Right atrium auricular region (tissue), 2 donors: ENCODE results near the gene ERP27. TPM values are rescaled to one million over a fixed set of nuclear protein-coding genes. Genes with fewer than 3 reads are reported as not detected.
A peak's percentile ranks its signal among the peaks of the same experiment; 100 is the strongest.

Experiments
- DNase-seq: peaks from one replicate; pipeline ENCODE4 v3.0.0-alpha.2; 2019; ENCODE audit warnings: low spot score
- H3K27ac ChIP-seq, 2 donors: fragments of 200-600 bp; sonication (generic); 1 replicate in 1 of 2; 2 replicates in 1 of 2; pipeline ENCODE4 v1.5.1; 2016 to 2019
- H3K27me3 ChIP-seq, 2 donors: fragments of 200-600 bp; sonication (generic); one replicate each; pipeline versions ENCODE4 v1.5.1 to v1.6.0; 2017 to 2019
- H3K36me3 ChIP-seq: fragments of 200-600 bp; sonication (generic); one replicate; pipeline ENCODE4 v1.5.1; 2016
- H3K4me1 ChIP-seq, 2 donors: fragments of 200-600 bp; sonication (generic); one replicate each; pipeline versions ENCODE4 v1.5.1 to v1.6.0; 2017 to 2019
- H3K4me3 ChIP-seq, 2 donors: fragments of 200-600 bp; sonication (generic); 1 replicate in 1 of 2; 2 replicates in 1 of 2; pipeline ENCODE4 v1.5.1; 2017 to 2019; ENCODE audit warnings: mild to moderate bottlenecking in 1 of 2, moderate library complexity in 1 of 2
- H3K9me3 ChIP-seq, 2 donors: fragments of 200-600 bp; sonication (generic); one replicate each; pipeline ENCODE4 v1.5.1; 2019
- CTCF ChIP-seq, 2 donors: fragments of 200-600 bp; sonication (generic); IDR thresholded peaks; one replicate each; pipeline ENCODE4 v1.5.1; 2019; ENCODE audit warnings: antibody characterized with exemption in 2 of 2
- total RNA-seq, 2 donors: library from RNA; depleted of rRNA; stranded (reverse); fragments of >200 nt; gene quantifications; one replicate each; pipeline ENCODE4 v1.1.0, GENCODE V29; 2016

Gene ERP27
- total RNA-seq, 2 donors from 2014 or later = 0.31 to 0.70 TPM

- H3K4me1 ChIP-seq = no peaks in the 10 kb centered on the region
- H3K4me3 ChIP-seq = no peak within 1 kb of the TSS
- TF ChIP-seq CTCF (IDR thresholded peaks at IDR 0.05) = no peak
- H3K36me3 ChIP-seq = no peaks in the 10 kb centered on the region
- DNase-seq = no peak
- H3K27me3 ChIP-seq = no peaks in the 10 kb centered on the region
- H3K27ac ChIP-seq = no peak within 1 kb of the TSS
- no peaks in the 10 kb centered on the region for H3K9me3 ChIP-seq
Observed at GRCh38 chr12:14972816-14973215, 34.5 kb upstream of the ERP27 start, which contains the start of gene PDE6H. Gene PDE6H, plus strand, starts transcription at chr12:14973042. Its CDS starts 4,971 bp downstream, at chr12:14978013.

GRCh38 chr12:14970473-14970872, 32.1 kb upstream of the ERP27 start:
- H3K9me3 ChIP-seq = no peaks in the 10 kb centered on the region
- H3K4me3 ChIP-seq = no peak overlapping the region
- no peak overlapping the region for H3K27ac ChIP-seq
- DNase-seq = no peak
- H3K27me3 ChIP-seq = no peaks in the 10 kb centered on the region
- no peaks in the 10 kb centered on the region for H3K36me3 ChIP-seq
- no peak for TF ChIP-seq CTCF (IDR thresholded peaks at IDR 0.05)
- no peaks in the 10 kb centered on the region for H3K4me1 ChIP-seq

GRCh38 chr12:14968478-14968877, 30.1 kb upstream of the ERP27 start:
- H3K9me3 ChIP-seq = no peaks in the 10 kb centered on the region
- no peaks in the 10 kb centered on the region for H3K27me3 ChIP-seq
- DNase-seq = no peak
- TF ChIP-seq CTCF (IDR thresholded peaks at IDR 0.05) = no peak
- no peak overlapping the region for H3K27ac ChIP-seq
- no peaks in the 10 kb centered on the region for H3K4me1 ChIP-seq
- H3K4me3 ChIP-seq = no peak overlapping the region
- no peaks in the 10 kb centered on the region for H3K36me3 ChIP-seq

GRCh38 chr12:14965221-14965620, 26.9 kb upstream of the ERP27 start:
- no peak for DNase-seq
- no peak for TF ChIP-seq CTCF (IDR thresholded peaks at IDR 0.05)
- Histone ChIP-seq H3K4me3 (no peak overlapping the region), H3K9me3 (no peaks in the 10 kb centered on the region), H3K36me3 (no peaks in the 10 kb centered on the region), H3K27me3 (no peaks in the 10 kb centered on the region), H3K4me1 (peaks cover 0 to 6% of the 10 kb centered on the region in 2 donors), H3K27ac (no peak overlapping the region)

GRCh38 chr12:14964406-14964805, 26.1 kb upstream of the ERP27 start:
- TF ChIP-seq CTCF (IDR thresholded peaks at IDR 0.05) = no peak
- no peaks in the 10 kb centered on the region for H3K36me3 ChIP-seq
- no peaks in the 10 kb centered on the region for H3K9me3 ChIP-seq
- H3K27me3 ChIP-seq = no peaks in the 10 kb centered on the region
- no peak for DNase-seq
- H3K27ac ChIP-seq = no peak overlapping the region
- peaks cover 0 to 11% of the 10 kb centered on the region in 2 donors for H3K4me1 ChIP-seq
- no peak overlapping the region for H3K4me3 ChIP-seq

- Histone ChIP-seq H3K36me3 (no peaks in the 10 kb centered on the region), H3K4me3 (no peak overlapping the region), H3K27me3 (no peaks in the 10 kb centered on the region), H3K4me1 (peaks cover 0 to 13% of the 10 kb centered on the region in 2 donors), H3K9me3 (no peaks in the 10 kb centered on the region), H3K27ac (peak overlapping the region in 1 of 2 donors; percentile 83)
- TF ChIP-seq CTCF (IDR thresholded peaks at IDR 0.05) = no peak
- no peak for DNase-seq
Observed at GRCh38 chr12:14963520-14963919, 25.2 kb upstream of the ERP27 start.
